GM12892 (cell line): ENCODE data around the gene LYPLAL1.

Source experiments
- POLR2A ChIP-seq: IDR thresholded peaks from 2 replicates; pipeline ENCODE4 v1.6.1; 2011; ENCODE audit warnings: low read depth, low read length, control low read depth
- POLR2AphosphoS5 ChIP-seq: IDR thresholded peaks from 2 replicates; pipeline ENCODE4 v1.6.1; 2011; ENCODE audit warnings: low read depth, low read length, control low read depth
- TAF1 ChIP-seq: IDR thresholded peaks from 2 replicates; pipeline ENCODE4 v1.6.1; 2011; ENCODE audit warnings: low read depth, mild to moderate bottlenecking, control low read depth, low read length, borderline replicate concordance

GRCh38 chr1:219125342-219125741 lies 48.3 kb upstream of the LYPLAL1 start:
- no peak for TF ChIP-seq POLR2A
- TF ChIP-seq POLR2AphosphoS5, result no peak
- no peak for TF ChIP-seq TAF1
